ENCODE results near the gene PLIN3. TPM values are rescaled to one million over a fixed set of nuclear protein-coding genes. Genes with fewer than 3 reads are reported as not detected.

PLIN3 gene
- polyA plus RNA-seq, 1 donor (not counting 4 experiments of a cell fraction or from before 2014, with no cell fraction given) = 70.7 TPM

DNA sequence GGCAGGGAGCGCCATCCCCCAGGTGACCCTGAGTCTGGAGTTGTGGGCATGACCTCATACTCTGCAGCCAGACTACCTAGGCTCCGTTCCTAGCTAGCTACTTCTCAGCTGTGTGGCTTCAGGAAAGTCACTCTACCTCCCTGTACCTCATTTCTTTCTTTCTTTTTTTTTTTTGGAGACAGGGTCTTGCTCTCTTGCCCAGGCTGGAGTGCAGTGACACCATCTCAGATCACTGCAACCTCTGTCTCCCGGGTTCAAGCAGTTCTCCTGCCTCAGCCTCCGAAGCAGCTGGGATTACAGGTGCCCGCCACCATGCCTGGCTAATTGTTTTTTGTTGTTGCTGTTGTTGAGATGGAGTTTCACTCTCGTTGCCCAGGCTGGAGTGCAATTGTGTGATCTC lies 15.0 kb downstream of the PLIN3 start:
- TF ChIP-seq, protein P1, sequence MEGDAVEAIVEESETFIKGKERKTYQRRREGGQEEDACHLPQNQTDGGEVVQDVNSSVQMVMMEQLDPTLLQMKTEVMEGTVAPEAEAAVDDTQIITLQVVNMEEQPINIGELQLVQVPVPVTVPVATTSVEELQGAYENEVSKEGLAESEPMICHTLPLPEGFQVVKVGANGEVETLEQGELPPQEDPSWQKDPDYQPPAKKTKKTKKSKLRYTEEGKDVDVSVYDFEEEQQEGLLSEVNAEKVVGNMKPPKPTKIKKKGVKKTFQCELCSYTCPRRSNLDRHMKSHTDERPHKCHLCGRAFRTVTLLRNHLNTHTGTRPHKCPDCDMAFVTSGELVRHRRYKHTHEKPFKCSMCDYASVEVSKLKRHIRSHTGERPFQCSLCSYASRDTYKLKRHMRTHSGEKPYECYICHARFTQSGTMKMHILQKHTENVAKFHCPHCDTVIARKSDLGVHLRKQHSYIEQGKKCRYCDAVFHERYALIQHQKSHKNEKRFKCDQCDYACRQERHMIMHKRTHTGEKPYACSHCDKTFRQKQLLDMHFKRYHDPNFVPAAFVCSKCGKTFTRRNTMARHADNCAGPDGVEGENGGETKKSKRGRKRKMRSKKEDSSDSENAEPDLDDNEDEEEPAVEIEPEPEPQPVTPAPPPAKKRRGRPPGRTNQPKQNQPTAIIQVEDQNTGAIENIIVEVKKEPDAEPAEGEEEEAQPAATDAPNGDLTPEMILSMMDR (optimal IDR thresholded peaks at IDR 0.05 in 1 of 3, IDR thresholded peaks at IDR 0.05 in 1 of 3, conservative IDR thresholded peaks at IDR 0.05 in 1 of 3; ENCODE audit: extremely low read depth in 1 of 3, insufficient read depth in 2 of 3, low read length in 3 of 3) = no peak
- Histone ChIP-seq H2AFZ (ENCODE audit: control insufficient read depth, low read length) (no peak overlapping the region), H3K79me2 (ENCODE audit: control insufficient read depth, insufficient read depth, low read length) (no peaks in the 10 kb centered on the region), H3K4me3 (ENCODE audit: control insufficient read depth in 2 of 3, extremely low read depth in 1 of 3, insufficient read depth in 2 of 3, low read depth in 1 of 3, low read length in 3 of 3) (no peak overlapping the region), H3K9ac (ENCODE audit: control insufficient read depth, extremely low read depth, insufficient read depth, low read length) (no peak overlapping the region), H3K9me1 (ENCODE audit: control insufficient read depth, extremely low read depth, insufficient read depth, low read length) (no peaks in the 10 kb centered on the region), H3K4me1 (ENCODE audit: control insufficient read depth, extremely low read depth, insufficient read depth, low read length) (no peaks in the 10 kb centered on the region), H3K36me3 (ENCODE audit: control insufficient read depth in 2 of 2, extremely low read depth in 1 of 2, insufficient read depth in 2 of 2, low read length in 2 of 2) (peaks cover 19 to 42% of the 10 kb centered on the region in 2 experiments), H3K27ac (ENCODE audit: control insufficient read depth, insufficient read depth, low read length) (no peak overlapping the region), H3K9me3 (ENCODE audit: control insufficient read depth, low read depth, low read length) (no peaks in the 10 kb centered on the region), H3K4me2 (ENCODE audit: control insufficient read depth, extremely low read depth, insufficient read depth, low read depth, low read length) (no peak overlapping the region), H4K20me1 (ENCODE audit: control insufficient read depth, extremely low read depth, insufficient read depth, low read length) (no peaks in the 10 kb centered on the region), H3K27me3 (ENCODE audit: control insufficient read depth, extremely low read depth, insufficient read depth, low read length) (no peaks in the 10 kb centered on the region)
- dilution Hi-C loops (cut with MboI; ENCODE audit: extremely low pct_ligation_motif_present, low sequenced_read_pairs) = no loop called here
- FAIRE-seq (no peak), DNase-seq (ENCODE audit: low read depth, low spot score) (no peak)

DNA sequence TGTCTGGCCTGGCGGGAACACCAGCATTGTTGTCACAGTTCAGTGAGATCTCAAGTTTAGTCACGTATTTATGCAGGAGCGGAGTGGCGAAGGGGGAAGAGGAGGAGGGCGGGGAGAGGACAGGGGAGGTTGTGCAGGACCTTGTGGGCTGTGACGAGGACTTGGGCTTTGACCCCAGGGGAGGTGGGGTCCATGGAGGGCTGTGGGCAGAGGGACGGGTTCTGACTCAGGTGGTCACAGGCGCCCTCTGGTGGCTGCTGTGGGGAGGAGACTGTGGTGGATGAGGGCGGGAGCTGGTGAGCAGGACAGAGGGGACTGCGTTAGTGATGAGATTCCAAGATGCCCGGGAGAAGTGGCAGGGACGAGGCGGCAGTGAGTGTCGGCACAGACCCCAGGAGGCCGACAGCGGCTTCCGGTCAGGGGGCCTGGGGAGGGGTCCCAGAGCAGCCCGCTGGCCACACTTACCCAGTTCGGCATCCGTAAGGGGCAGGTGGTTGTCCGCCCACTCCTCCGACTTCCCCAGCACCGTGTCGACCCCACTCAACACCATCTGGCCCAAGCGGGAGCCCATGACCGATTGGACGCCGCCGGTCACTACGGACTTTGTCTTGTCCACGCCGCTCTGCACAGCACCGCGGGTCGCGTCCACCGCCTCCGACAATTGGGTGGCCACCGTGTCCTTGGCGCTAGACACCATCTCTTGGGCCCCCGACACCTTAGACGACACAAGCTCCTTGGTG lies 15.7 kb downstream of the PLIN3 start:
- FAIRE-seq = no peak
- peaks cover 21 to 40% of the 10 kb centered on the region in 2 experiments for H3K36me3 ChIP-seq (ENCODE audit: control insufficient read depth in 2 of 2, extremely low read depth in 1 of 2, insufficient read depth in 2 of 2, low read length in 2 of 2)
- no peak overlapping the region for H3K4me3 ChIP-seq (ENCODE audit: control insufficient read depth in 2 of 3, extremely low read depth in 1 of 3, insufficient read depth in 2 of 3, low read depth in 1 of 3, low read length in 3 of 3)
- TF ChIP-seq, protein P1 (optimal IDR thresholded peaks at IDR 0.05 in 1 of 3, IDR thresholded peaks at IDR 0.05 in 1 of 3, conservative IDR thresholded peaks at IDR 0.05 in 1 of 3; ENCODE audit: extremely low read depth in 1 of 3, insufficient read depth in 2 of 3, low read length in 3 of 3) = peak; percentile 74 to 85 (median 85)
- no peak for TF ChIP-seq EZH2 (IDR thresholded peaks at IDR 0.05; ENCODE audit: low read length)
- H3K79me2 ChIP-seq (ENCODE audit: control insufficient read depth, insufficient read depth, low read length) = no peaks in the 10 kb centered on the region
- H3K9me3 ChIP-seq (ENCODE audit: control insufficient read depth, low read depth, low read length) = no peaks in the 10 kb centered on the region
- H3K4me1 ChIP-seq (ENCODE audit: control insufficient read depth, extremely low read depth, insufficient read depth, low read length) = no peaks in the 10 kb centered on the region
- no peaks in the 10 kb centered on the region for H4K20me1 ChIP-seq (ENCODE audit: control insufficient read depth, extremely low read depth, insufficient read depth, low read length)
- no peak for DNase-seq (ENCODE audit: low read depth, low spot score)
- H3K4me2 ChIP-seq (ENCODE audit: control insufficient read depth, extremely low read depth, insufficient read depth, low read depth, low read length) = no peak overlapping the region
- no peak overlapping the region for H3K9ac ChIP-seq (ENCODE audit: control insufficient read depth, extremely low read depth, insufficient read depth, low read length)
- no peak overlapping the region for H2AFZ ChIP-seq (ENCODE audit: control insufficient read depth, low read length)
- dilution Hi-C loops (cut with MboI; ENCODE audit: extremely low pct_ligation_motif_present, low sequenced_read_pairs) = no loop called here
- no peaks in the 10 kb centered on the region for H3K9me1 ChIP-seq (ENCODE audit: control insufficient read depth, extremely low read depth, insufficient read depth, low read length)
- H3K27ac ChIP-seq (ENCODE audit: control insufficient read depth, insufficient read depth, low read length) = no peak overlapping the region
- H3K27me3 ChIP-seq (ENCODE audit: control insufficient read depth, extremely low read depth, insufficient read depth, low read length) = no peaks in the 10 kb centered on the region

All from keratinocyte (primary cell).